ENCODE data around the gene TRAF5.

The TRAF5 gene

GRCh38 chr1:211326528-211327345 is at the start of gene TRAF5:
TSS of gene TRAF5 (plus strand) at chr1:211326833. CDS start at chr1:211353240, 26,407 bp downstream.
- H3K27ac ChIP-seq (ENCODE audit: low read depth, low read length): peak within 1 kb of the TSS; percentile 67

GRCh38 chr1:211279340-211279739 is 47.3 kb upstream of the TRAF5 start:
- no peak overlapping the region for H3K4me3 ChIP-seq (ENCODE audit: insufficient read depth, low read length, poor library complexity, severe bottlenecking)
- H3F3A ChIP-seq (ENCODE audit: insufficient read depth): peaks cover 8% of the 10 kb centered on the region; the same call in 1 of the 2 replicates
- no peak overlapping the region for H3K4me2 ChIP-seq (ENCODE audit: low read depth, low read length, poor library complexity, severe bottlenecking)
- no peaks in the 10 kb centered on the region for H4K20me1 ChIP-seq (ENCODE audit: low read depth, low read length)
- no peaks in the 10 kb centered on the region for H3K79me2 ChIP-seq (ENCODE audit: insufficient read depth, low read length)
- H3K9ac ChIP-seq (ENCODE audit: low read length): no peak overlapping the region
- H3K9me3 ChIP-seq (ENCODE audit: insufficient read depth, low read length): no peaks in the 10 kb centered on the region
- TF ChIP-seq EZH2phosphoT487 (conservative IDR thresholded peaks at IDR 0.05; ENCODE audit: low read length) (no peak), CTCF (IDR thresholded peaks at IDR 0.05; ENCODE audit: insufficient read depth, low read length, poor library complexity, severe bottlenecking) (no peak)
- no peak overlapping the region for H3K27ac ChIP-seq (ENCODE audit: low read depth, low read length)
- H2AFZ ChIP-seq (ENCODE audit: low read depth, low read length, severe bottlenecking): no peak overlapping the region
- H3K36me3 ChIP-seq (ENCODE audit: low read length): peaks cover 34% of the 10 kb centered on the region
- no peaks in the 10 kb centered on the region for H3K9me2 ChIP-seq (replicated peaks; ENCODE audit: insufficient read depth, low read length)
- H3K27me3 ChIP-seq (ENCODE audit: low read length): no peaks in the 10 kb centered on the region

More at GRCh38 chr1:211326528-211327345, at the start of gene TRAF5:
- Histone ChIP-seq H2AFZ (ENCODE audit: low read depth, low read length, severe bottlenecking) (peak within 1 kb of the TSS; percentile 62), H3K79me2 (ENCODE audit: insufficient read depth, low read length) (peaks cover 20% of the 10 kb centered on the region), H3K4me3 (ENCODE audit: insufficient read depth, low read length, poor library complexity, severe bottlenecking) (peak within 1 kb of the TSS; percentile 67), H3K4me2 (ENCODE audit: low read depth, low read length, poor library complexity, severe bottlenecking) (peak within 1 kb of the TSS; percentile 77), H3K9me3 (ENCODE audit: insufficient read depth, low read length) (no peaks in the 10 kb centered on the region), H3K36me3 (ENCODE audit: low read length) (no peaks in the 10 kb centered on the region), H4K20me1 (ENCODE audit: low read depth, low read length) (no peaks in the 10 kb centered on the region), H3K9me2 (replicated peaks; ENCODE audit: insufficient read depth, low read length) (no peaks in the 10 kb centered on the region), H3K9ac (ENCODE audit: low read length) (peak within 1 kb of the TSS; percentile 68), H3K27me3 (ENCODE audit: low read length) (no peaks in the 10 kb centered on the region), H3F3A (ENCODE audit: insufficient read depth) (no peaks in the 10 kb centered on the region; the same call in 1 of the 2 replicates)
- TF ChIP-seq CTCF (IDR thresholded peaks at IDR 0.05; ENCODE audit: insufficient read depth, low read length, poor library complexity, severe bottlenecking): no peak
- TF ChIP-seq EZH2phosphoT487 (conservative IDR thresholded peaks at IDR 0.05; ENCODE audit: low read length): no peak

GRCh38 chr1:211280910-211281309 is 45.7 kb upstream of the TRAF5 start:
- Histone ChIP-seq H4K20me1 (ENCODE audit: low read depth, low read length) (no peaks in the 10 kb centered on the region), H3K4me2 (ENCODE audit: low read depth, low read length, poor library complexity, severe bottlenecking) (no peak overlapping the region), H3F3A (ENCODE audit: insufficient read depth) (0 out of 2 replicates have a peak, but pooled peaks cover 6% of the 10 kb centered on the region), H3K4me3 (ENCODE audit: insufficient read depth, low read length, poor library complexity, severe bottlenecking) (no peak overlapping the region), H3K27me3 (ENCODE audit: low read length) (no peaks in the 10 kb centered on the region), H2AFZ (ENCODE audit: low read depth, low read length, severe bottlenecking) (no peak overlapping the region), H3K79me2 (ENCODE audit: insufficient read depth, low read length) (no peaks in the 10 kb centered on the region), H3K36me3 (ENCODE audit: low read length) (peaks cover 21% of the 10 kb centered on the region), H3K9me2 (replicated peaks; ENCODE audit: insufficient read depth, low read length) (no peaks in the 10 kb centered on the region), H3K9me3 (ENCODE audit: insufficient read depth, low read length) (no peaks in the 10 kb centered on the region), H3K27ac (ENCODE audit: low read depth, low read length) (no peak overlapping the region), H3K9ac (ENCODE audit: low read length) (no peak overlapping the region)
- TF ChIP-seq CTCF (IDR thresholded peaks at IDR 0.05; ENCODE audit: insufficient read depth, low read length, poor library complexity, severe bottlenecking) (no peak), EZH2phosphoT487 (conservative IDR thresholded peaks at IDR 0.05; ENCODE audit: low read length) (no peak)
